ENCODE measurements around the gene PTGDR2.
"Not testable (repeated sequence)": the region's sequence is repeated elsewhere in the genome, so short reads cannot be mapped to it uniquely, and the experiment has no call there.

The PTGDR2 gene

GRCh38 chr11:60831501-60832079 is 24.2 kb downstream of the PTGDR2 start:
- peaks cover 14% of the 10 kb centered on the region for H3K27me3 Mint-ChIP-seq
- intact Hi-C loops (cut with micrococcal nuclease), result loop anchor here (1.0 to 10.0 kb wide), 3 partner anchors 56 to 353 kb away; no protein-coding TSS in a partner anchor
- H3K4me1 Mint-ChIP-seq (ENCODE audit: low read depth), result peaks cover 29% of the 10 kb centered on the region
- no peak overlapping the region for H3K27ac Mint-ChIP-seq
- H3K4me3 Mint-ChIP-seq, result no peak overlapping the region
- H3K36me3 Mint-ChIP-seq (ENCODE audit: low read depth), result no peaks in the 10 kb centered on the region
- no peaks in the 10 kb centered on the region for H3K9me3 Mint-ChIP-seq

GRCh38 chr11:60831143-60831500 is 24.6 kb downstream of the PTGDR2 start:
- intact Hi-C loops (cut with micrococcal nuclease), result loop anchor here (1.0 to 10.0 kb wide), 3 partner anchors 56 to 354 kb away; no protein-coding TSS in a partner anchor
- Mint-ChIP-seq H3K27me3 (peaks cover 15% of the 10 kb centered on the region), H3K36me3 (ENCODE audit: low read depth) (no peaks in the 10 kb centered on the region), H3K4me1 (ENCODE audit: low read depth) (peaks cover 26% of the 10 kb centered on the region), H3K9me3 (no peaks in the 10 kb centered on the region), H3K27ac (no peak overlapping the region), H3K4me3 (no peak overlapping the region)

DNA sequence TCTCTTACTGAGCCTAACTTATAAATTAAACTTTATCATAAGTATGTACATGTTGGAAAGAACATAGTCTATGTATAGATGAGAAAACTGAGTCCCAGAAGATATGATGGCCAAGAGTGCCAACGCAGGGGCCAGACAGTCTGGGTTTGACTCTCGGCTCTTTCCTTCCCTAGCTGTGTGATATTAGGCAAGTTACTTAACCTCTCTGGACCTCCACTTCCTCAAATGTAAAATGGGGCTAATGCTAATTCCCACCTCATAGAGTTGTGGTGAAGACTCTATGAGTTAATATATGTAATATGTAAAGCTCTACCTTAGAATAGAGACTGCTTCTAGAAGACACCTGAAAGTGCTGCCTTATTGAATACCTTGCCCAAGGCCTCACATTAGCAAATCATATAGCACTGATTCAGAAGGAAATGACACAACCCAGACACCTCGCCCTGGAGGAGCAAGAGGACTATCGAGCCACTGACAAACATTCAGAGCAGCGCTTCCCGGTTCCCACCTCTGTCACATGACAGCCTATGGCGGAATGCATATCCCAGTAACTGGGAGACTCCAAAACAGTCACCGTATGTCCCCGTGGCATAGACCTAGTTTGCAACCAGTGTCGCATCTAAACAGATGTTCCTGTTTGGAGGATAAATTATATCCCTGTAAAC is 25.1 kb downstream of the PTGDR2 start:
- intact Hi-C loops (cut with micrococcal nuclease), result loop anchor here (1.0 to 10.0 kb wide), 3 partner anchors 57 to 354 kb away; no protein-coding TSS in a partner anchor
- peaks cover 15% of the 10 kb centered on the region for H3K27me3 Mint-ChIP-seq
- no peaks in the 10 kb centered on the region for H3K36me3 Mint-ChIP-seq (ENCODE audit: low read depth)
- no peak overlapping the region for H3K27ac Mint-ChIP-seq
- H3K4me1 Mint-ChIP-seq (ENCODE audit: low read depth), result peaks cover 20% of the 10 kb centered on the region
- no peak overlapping the region for H3K4me3 Mint-ChIP-seq
- H3K9me3 Mint-ChIP-seq, result no peaks in the 10 kb centered on the region

GRCh38 chr11:60825790-60826189 is 30.0 kb downstream of the PTGDR2 start:
- intact Hi-C loops (cut with micrococcal nuclease), result no loop called here
- Mint-ChIP-seq H3K4me1 (ENCODE audit: low read depth) (peaks cover 5% of the 10 kb centered on the region), H3K36me3 (ENCODE audit: low read depth) (no peaks in the 10 kb centered on the region), H3K4me3 (no peak overlapping the region), H3K27ac (no peak overlapping the region), H3K9me3 (no peaks in the 10 kb centered on the region), H3K27me3 (peaks cover 24% of the 10 kb centered on the region)

GRCh38 chr11:60825118-60825517 is 30.6 kb downstream of the PTGDR2 start:
- intact Hi-C loops (cut with micrococcal nuclease), result no loop called here
- H3K27ac Mint-ChIP-seq, result no peak overlapping the region
- H3K4me1 Mint-ChIP-seq (ENCODE audit: low read depth), result peaks cover 5% of the 10 kb centered on the region
- peaks cover 24% of the 10 kb centered on the region for H3K27me3 Mint-ChIP-seq
- no peak overlapping the region for H3K4me3 Mint-ChIP-seq
- no peaks in the 10 kb centered on the region for H3K36me3 Mint-ChIP-seq (ENCODE audit: low read depth)
- no peaks in the 10 kb centered on the region for H3K9me3 Mint-ChIP-seq

GRCh38 chr11:60823745-60824306 is 31.9 kb downstream of the PTGDR2 start:
- intact Hi-C loops (cut with micrococcal nuclease), result not testable (repeated sequence)
- peaks cover 24% of the 10 kb centered on the region for H3K27me3 Mint-ChIP-seq

GRCh38 chr11:60821827-60822599 is 33.7 kb downstream of the PTGDR2 start:
- H3K27ac Mint-ChIP-seq, result no peak overlapping the region
- H3K4me1 Mint-ChIP-seq (ENCODE audit: low read depth), result no peaks in the 10 kb centered on the region
- peaks cover 14% of the 10 kb centered on the region for H3K27me3 Mint-ChIP-seq
- H3K4me3 Mint-ChIP-seq, result no peak overlapping the region
- intact Hi-C loops (cut with micrococcal nuclease), result no loop called here
- H3K9me3 Mint-ChIP-seq, result no peaks in the 10 kb centered on the region
- no peaks in the 10 kb centered on the region for H3K36me3 Mint-ChIP-seq (ENCODE audit: low read depth)

More at GRCh38 chr11:60823745-60824306, 31.9 kb downstream of the PTGDR2 start:
- not testable (repeated sequence) for H3K4me1 Mint-ChIP-seq (ENCODE audit: low read depth); H3K9me3 Mint-ChIP-seq; H3K4me3 Mint-ChIP-seq; H3K36me3 Mint-ChIP-seq (ENCODE audit: low read depth); H3K27ac Mint-ChIP-seq

GRCh38 chr11:60818057-60818456 is 37.7 kb downstream of the PTGDR2 start:
- Mint-ChIP-seq H3K9me3 (no peaks in the 10 kb centered on the region), H3K36me3 (ENCODE audit: low read depth) (no peaks in the 10 kb centered on the region), H3K27me3 (peaks cover 12% of the 10 kb centered on the region), H3K4me1 (ENCODE audit: low read depth) (peaks cover 6% of the 10 kb centered on the region), H3K4me3 (no peak overlapping the region), H3K27ac (no peak overlapping the region)
- intact Hi-C loops (cut with micrococcal nuclease), result no loop called here

- peaks cover 14% of the 10 kb centered on the region for H3K27me3 Mint-ChIP-seq
- H3K4me1 Mint-ChIP-seq (ENCODE audit: low read depth), result peaks cover 14% of the 10 kb centered on the region
- H3K27ac Mint-ChIP-seq, result no peak overlapping the region
- intact Hi-C loops (cut with micrococcal nuclease), result no loop called here
- H3K36me3 Mint-ChIP-seq (ENCODE audit: low read depth), result no peaks in the 10 kb centered on the region
- H3K9me3 Mint-ChIP-seq, result no peaks in the 10 kb centered on the region
- no peak overlapping the region for H3K4me3 Mint-ChIP-seq
These were observed 39.1 kb downstream of the PTGDR2 start for GRCh38 chr11:60816590-60817157.

- intact Hi-C loops (cut with micrococcal nuclease), result no loop called here
- H3K36me3 Mint-ChIP-seq (ENCODE audit: low read depth), result no peaks in the 10 kb centered on the region
- no peak overlapping the region for H3K27ac Mint-ChIP-seq
- peaks cover 26% of the 10 kb centered on the region for H3K27me3 Mint-ChIP-seq
- no peaks in the 10 kb centered on the region for H3K9me3 Mint-ChIP-seq
- no peak overlapping the region for H3K4me3 Mint-ChIP-seq
- H3K4me1 Mint-ChIP-seq (ENCODE audit: low read depth), result peaks cover 27% of the 10 kb centered on the region
These were observed 41.6 kb downstream of the PTGDR2 start for GRCh38 chr11:60814112-60814511.

DNA sequence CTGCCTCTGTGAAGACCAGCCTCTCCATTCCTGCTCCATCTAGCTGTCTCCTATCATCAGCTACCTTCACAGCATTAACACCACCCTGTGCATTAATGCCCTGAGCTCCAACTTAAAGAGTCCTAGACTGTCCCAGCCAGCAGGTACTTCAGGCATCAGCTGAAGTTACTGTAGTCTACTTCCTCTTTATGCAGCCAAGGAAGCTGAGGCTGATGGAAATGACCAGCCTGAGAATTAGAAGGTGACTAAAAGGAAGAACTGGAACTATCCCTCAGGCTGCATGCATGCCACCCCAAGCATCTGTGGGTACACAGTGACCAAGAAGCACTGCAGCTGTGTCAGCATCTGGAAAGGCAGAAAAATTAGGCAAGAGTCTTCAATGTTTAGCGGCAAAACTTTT is 42.4 kb downstream of the PTGDR2 start:
- Mint-ChIP-seq H3K4me3 (no peak overlapping the region), H3K9me3 (no peaks in the 10 kb centered on the region), H3K36me3 (ENCODE audit: low read depth) (no peaks in the 10 kb centered on the region), H3K27me3 (peaks cover 26% of the 10 kb centered on the region), H3K27ac (no peak overlapping the region), H3K4me1 (ENCODE audit: low read depth) (peaks cover 27% of the 10 kb centered on the region)
- intact Hi-C loops (cut with micrococcal nuclease), result no loop called here

GRCh38 chr11:60810569-60810968 is 45.2 kb downstream of the PTGDR2 start:
- intact Hi-C loops (cut with micrococcal nuclease), result no loop called here
- no peak overlapping the region for H3K4me3 Mint-ChIP-seq
- no peaks in the 10 kb centered on the region for H3K36me3 Mint-ChIP-seq (ENCODE audit: low read depth)
- peaks cover 28% of the 10 kb centered on the region for H3K27me3 Mint-ChIP-seq
- peaks cover 27% of the 10 kb centered on the region for H3K4me1 Mint-ChIP-seq (ENCODE audit: low read depth)
- H3K27ac Mint-ChIP-seq, result no peak overlapping the region
- H3K9me3 Mint-ChIP-seq, result no peaks in the 10 kb centered on the region

GRCh38 chr11:60810151-60810550 is 45.6 kb downstream of the PTGDR2 start:
- Mint-ChIP-seq H3K9me3 (no peaks in the 10 kb centered on the region), H3K4me1 (ENCODE audit: low read depth) (peaks cover 27% of the 10 kb centered on the region), H3K4me3 (no peak overlapping the region), H3K27ac (no peak overlapping the region), H3K27me3 (peaks cover 28% of the 10 kb centered on the region), H3K36me3 (ENCODE audit: low read depth) (no peaks in the 10 kb centered on the region)
- intact Hi-C loops (cut with micrococcal nuclease), result no loop called here

DNA sequence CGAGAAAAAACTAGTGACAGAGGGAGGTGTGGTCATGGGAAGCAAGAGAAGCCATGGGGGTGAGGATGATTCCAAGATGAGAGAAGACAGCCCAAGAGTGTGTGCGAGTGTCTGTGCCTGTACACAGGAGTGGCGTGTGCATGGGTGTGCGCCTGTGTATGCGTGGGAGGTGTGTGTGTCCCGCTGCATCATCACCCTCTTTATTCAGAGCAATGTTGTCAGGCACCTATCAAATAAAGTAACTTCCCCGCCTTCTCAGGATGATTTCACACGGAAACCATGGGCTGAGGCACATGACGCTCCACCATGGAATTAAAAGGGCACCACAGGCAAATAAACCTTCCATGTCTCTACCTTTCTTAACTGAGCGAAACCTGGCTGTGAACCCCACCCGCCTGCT is 46.1 kb downstream of the PTGDR2 start:
- no peaks in the 10 kb centered on the region for H3K36me3 Mint-ChIP-seq (ENCODE audit: low read depth)
- peaks cover 27% of the 10 kb centered on the region for H3K4me1 Mint-ChIP-seq (ENCODE audit: low read depth)
- intact Hi-C loops (cut with micrococcal nuclease), result no loop called here
- H3K27me3 Mint-ChIP-seq, result peaks cover 28% of the 10 kb centered on the region
- H3K27ac Mint-ChIP-seq, result no peak overlapping the region
- no peak overlapping the region for H3K4me3 Mint-ChIP-seq
- H3K9me3 Mint-ChIP-seq, result no peaks in the 10 kb centered on the region
